Activated CD8-positive, alpha-beta T cell treated with anti-CD3 and anti-CD28 coated beads for 36 hours (primary cell): ENCODE results near the gene CXCL13. TPM values are rescaled to one million over a fixed set of nuclear protein-coding genes. Genes with fewer than 3 reads are reported as not detected.
"Not testable (repeated sequence)": the region's sequence is repeated elsewhere in the genome, so short reads cannot be mapped to it uniquely, and the experiment has no call there.

ENCODE experiments used
- ATAC-seq: fragments of 200-7000 bp; cut with Tn5 transposase; one replicate; pipeline ENCODE4 v1.10.0; 2021; ENCODE audit warnings: mild to moderate bottlenecking, moderate library complexity
- CTCF ChIA-PET: fragments of 350-600 bp; sonication (Branson Sonifier 250); formaldehyde crosslinking; loops from one replicate; lab custom pipeline; 2021; ENCODE audit warnings: antibody characterized with exemption; lab: Charles Lee
- POLR2A ChIA-PET: fragments of 350-600 bp; sonication (Branson Sonifier 250); formaldehyde crosslinking; loops from one replicate; lab custom pipeline; 2021; ENCODE audit warnings: antibody characterized with exemption; lab: Charles Lee
- DNase-seq: peaks from one replicate; pipeline ENCODE4 v3.0.0-alpha.2; 2020
- H3K27ac Mint-ChIP-seq: one replicate; pipeline ENCODE4 v1.8.0; 2021; ENCODE audit warnings: mild to moderate bottlenecking, mixed read lengths
- H3K27me3 Mint-ChIP-seq: one replicate; pipeline ENCODE4 v1.8.0; 2021; ENCODE audit warnings: mixed read lengths
- H3K36me3 Mint-ChIP-seq: one replicate; pipeline ENCODE4 v1.8.0; 2021; ENCODE audit warnings: low read depth, mixed read lengths
- H3K4me1 Mint-ChIP-seq: one replicate; pipeline ENCODE4 v1.8.0; 2021; ENCODE audit warnings: low read depth, mixed read lengths
- H3K4me3 Mint-ChIP-seq: one replicate; pipeline ENCODE4 v1.8.0; 2021; ENCODE audit warnings: mild to moderate bottlenecking, moderate library complexity, mixed read lengths
- H3K9me3 Mint-ChIP-seq: one replicate; pipeline ENCODE4 v1.8.0; 2021; ENCODE audit warnings: mixed read lengths
- CTCF ChIP-seq: fragments of 200-600 bp; IDR thresholded peaks from one replicate; pipeline ENCODE4 v1.8.0; 2022; ENCODE audit warnings: antibody characterized with exemption, mild to moderate bottlenecking
- intact Hi-C: fragments of 100-400 bp; cut with micrococcal nuclease; formaldehyde crosslinking; loops from one replicate; pipeline ENCODE4 v1.10.0; 2022
- total RNA-seq, 2 experiments: library from RNA; stranded (reverse); gene quantifications; one replicate each; pipeline ENCODE4 v1.2.3, GENCODE V29; 2021

The CXCL13 gene
- total RNA-seq, 2 experiments from 2014 or later: 0.43 TPM; not detected in 1

GRCh38 chr4:77650787-77651186 lies 45.2 kb downstream of the CXCL13 start:
- Mint-ChIP-seq H3K27me3 (no peaks in the 10 kb centered on the region), H3K4me1 (no peaks in the 10 kb centered on the region)
- intact Hi-C loops: no loop called here

GRCh38 chr4:77651820-77652219 lies 46.2 kb downstream of the CXCL13 start:
- TF ChIP-seq CTCF: no peak
- ChIA-PET CTCF (no interaction called here), POLR2A (no interaction called here)
- intact Hi-C loops: no loop called here
- Mint-ChIP-seq H3K27ac (no peak overlapping the region), H3K27me3 (no peaks in the 10 kb centered on the region), H3K36me3 (no peaks in the 10 kb centered on the region), H3K4me3 (no peak overlapping the region), H3K4me1 (no peaks in the 10 kb centered on the region), H3K9me3 (peaks cover 7% of the 10 kb centered on the region)
- ATAC-seq (no peak), DNase-seq (no peak)

More at GRCh38 chr4:77650787-77651186, 45.2 kb downstream of the CXCL13 start:
- ATAC-seq (no peak), DNase-seq (no peak)
- ChIA-PET POLR2A (no interaction called here), CTCF (no interaction called here)
- Mint-ChIP-seq H3K9me3 (peaks cover 13% of the 10 kb centered on the region), H3K36me3 (no peaks in the 10 kb centered on the region), H3K27ac (no peak overlapping the region), H3K4me3 (no peak overlapping the region)
- TF ChIP-seq CTCF: no peak

- H3K27me3 Mint-ChIP-seq: no peaks in the 10 kb centered on the region
- CTCF ChIA-PET: no interaction called here
- H3K4me3 Mint-ChIP-seq: no peak overlapping the region
- no peaks in the 10 kb centered on the region for H3K36me3 Mint-ChIP-seq
- POLR2A ChIA-PET: no interaction called here
- H3K4me1 Mint-ChIP-seq: no peaks in the 10 kb centered on the region
- ATAC-seq: no peak
- no peak for TF ChIP-seq CTCF
- intact Hi-C loops: no loop called here
- no peak overlapping the region for H3K27ac Mint-ChIP-seq
- peaks cover 7% of the 10 kb centered on the region for H3K9me3 Mint-ChIP-seq
- no peak for DNase-seq
These were observed 46.7 kb downstream of the CXCL13 start for GRCh38 chr4:77652237-77652897.

GRCh38 chr4:77653162-77653758 lies 47.6 kb downstream of the CXCL13 start:
- Mint-ChIP-seq H3K4me1 (no peaks in the 10 kb centered on the region), H3K9me3 (peaks cover 9% of the 10 kb centered on the region), H3K27me3 (no peaks in the 10 kb centered on the region), H3K4me3 (no peak overlapping the region), H3K36me3 (no peaks in the 10 kb centered on the region), H3K27ac (no peak overlapping the region)
- no peak for TF ChIP-seq CTCF
- POLR2A ChIA-PET: no interaction called here
- DNase-seq: no peak
- intact Hi-C loops: no loop called here
- CTCF ChIA-PET: no interaction called here
- ATAC-seq: no peak

- H3K4me1 Mint-ChIP-seq, H3K9me3 Mint-ChIP-seq, H3K27ac Mint-ChIP-seq, ATAC-seq, H3K36me3 Mint-ChIP-seq, POLR2A ChIA-PET, H3K4me3 Mint-ChIP-seq, CTCF ChIA-PET, intact Hi-C loops, DNase-seq, H3K27me3 Mint-ChIP-seq: not testable (repeated sequence)
These were observed 54.7 kb downstream of the CXCL13 start for GRCh38 chr4:77660318-77660717.

Other genes starting within 250 kb of the CXCL13 start
- gene CNOT6L, start 213.5 kb downstream of the CXCL13 start, total RNA-seq: 100 to 1,000 TPM; 109 to 118 TPM